Psoas muscle (tissue), 8 donors: Measurements from ENCODE around the gene C4orf17. TPM values are rescaled to one million over a fixed set of nuclear protein-coding genes. Genes with fewer than 3 reads are reported as not detected.
"Not testable (repeated sequence)": the region's sequence is repeated elsewhere in the genome, so short reads cannot be mapped to it uniquely, and the experiment has no call there.

Experiments
- ATAC-seq, 4 donors: fragments of 200-7000 bp; cut with Tn5 transposase; one replicate each; pipeline ENCODE4 v1.9.1; 2020; ENCODE audit warnings: moderate library complexity in 3 of 4, mild to moderate bottlenecking in 2 of 4
- DNase-seq, 2 donors: peaks; one replicate each; pipeline ENCODE4 v3.0.0-alpha.2; 2020
- H3K27ac ChIP-seq: fragments of 200-600 bp; one replicate; pipeline ENCODE4 v1.8.0; 2022
- H3K27me3 ChIP-seq, 3 donors: fragments of 200-600 bp in 1 of 3; one replicate each; pipeline versions ENCODE4 v1.6.1 to v1.8.0; 2013 to 2022; ENCODE audit warnings: low read length in 2 of 3, mild to moderate bottlenecking in 2 of 3, moderate library complexity in 1 of 3; ENCODE audit not compliant: insufficient read depth in 3 of 3
- H3K36me3 ChIP-seq, 2 donors: fragments of 200-600 bp in 1 of 2; one replicate each; pipeline versions ENCODE4 v1.6.1 to v1.8.0; 2013 to 2022; ENCODE audit warnings: low read depth in 1 of 2, mild to moderate bottlenecking in 1 of 2, moderate library complexity in 1 of 2; ENCODE audit not compliant: insufficient read depth in 1 of 2
- H3K4me1 ChIP-seq: fragments of 200-600 bp; one replicate; pipeline ENCODE4 v1.8.0; 2022
- H3K4me3 ChIP-seq: fragments of 200-600 bp; one replicate; pipeline ENCODE4 v1.8.0; 2022; ENCODE audit warnings: mild to moderate bottlenecking
- H3K9me3 ChIP-seq: fragments of 200-600 bp; one replicate; pipeline ENCODE4 v1.8.0; 2022
- WGBS, 3 donors: extraction: QIAGEN DNeasy Blood & Tissue Kit; methylation state at CpG; one replicate each; pipeline versions ENCODE4 v1.1.6 to v1.1.7; 2013; 5-methylcytosine and 5-hydroxymethylcytosine counted together
- intact Hi-C, 2 donors: fragments of 100-400 bp; cut with DNase I; formaldehyde crosslinking; loops; one replicate each; pipeline versions ENCODE4 v1.11.0 to v1.14.2; 2022
- polyA plus RNA-seq, 3 donors: library from polyadenylated mRNA; stranded (reverse); fragments of 200-250 nt; gene quantifications; one replicate each; pipeline ENCODE4 v1.2.3, GENCODE V29; 2013
- total RNA-seq, 4 donors: library from RNA; stranded (reverse); fragmentation: NEBNext Ultra II Directional in 2 of 4; extraction: Animal tissue kit (Norgen Biotek cat#: 25700) in 2 of 4; gene quantifications; one replicate each; pipeline versions ENCODE4 v1.2.1 to v1.2.4, GENCODE V29; 2021 to 2023
- TF ChIP-seq, protein P1 (sequence below): fragments of 200-600 bp; IDR thresholded peaks from one replicate; pipeline ENCODE4 v1.8.0; 2022; ENCODE audit warnings: antibody characterized with exemption
- donor health status: healthy with polysubstance abuse.
- donor health status: DM: no; HTN: no; CAD: no; lungs with moderate emphysema.
- donor health status: Bipolar disorder and iron deficiency.
- donor health status: healthy.
- donor health status: DM: yes; HTN: yes; CAD: no.
- donor health status: DM: no; HTN: no; CAD: no.
- donor health status: DM: no; HTN: no; CAD: no.
- donor health status: DM: yes; HTN: yes; CAD: no.

Gene C4orf17
- total and polyA plus RNA-seq, 7 donors: not detected

DNA sequence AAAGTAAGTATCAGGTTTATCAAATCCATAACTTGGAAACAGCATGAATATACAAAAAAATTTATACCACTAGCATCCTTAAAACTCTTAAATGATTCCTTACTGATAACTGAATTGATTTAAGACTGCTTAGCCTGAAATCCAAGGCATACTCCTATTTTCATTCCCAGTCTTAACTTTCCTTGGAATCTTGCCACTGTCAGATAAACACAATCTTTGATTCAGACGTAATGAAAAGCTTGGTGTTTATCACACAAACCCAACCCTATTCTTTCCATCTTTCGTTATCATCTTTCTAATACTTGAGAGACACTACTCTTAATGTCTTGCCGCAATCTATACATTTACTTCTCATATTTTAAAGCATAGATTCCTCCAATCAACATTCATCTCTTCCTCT lies 19.1 kb downstream of the C4orf17 start:
- H3K36me3 ChIP-seq: no peaks in the 10 kb centered on the region
- no peak overlapping the region for H3K27ac ChIP-seq
- DNase-seq (no peak), ATAC-seq (no peak)
- no peaks in the 10 kb centered on the region for H3K27me3 ChIP-seq
- intact Hi-C loops: no loop called here
- TF ChIP-seq, protein P1, sequence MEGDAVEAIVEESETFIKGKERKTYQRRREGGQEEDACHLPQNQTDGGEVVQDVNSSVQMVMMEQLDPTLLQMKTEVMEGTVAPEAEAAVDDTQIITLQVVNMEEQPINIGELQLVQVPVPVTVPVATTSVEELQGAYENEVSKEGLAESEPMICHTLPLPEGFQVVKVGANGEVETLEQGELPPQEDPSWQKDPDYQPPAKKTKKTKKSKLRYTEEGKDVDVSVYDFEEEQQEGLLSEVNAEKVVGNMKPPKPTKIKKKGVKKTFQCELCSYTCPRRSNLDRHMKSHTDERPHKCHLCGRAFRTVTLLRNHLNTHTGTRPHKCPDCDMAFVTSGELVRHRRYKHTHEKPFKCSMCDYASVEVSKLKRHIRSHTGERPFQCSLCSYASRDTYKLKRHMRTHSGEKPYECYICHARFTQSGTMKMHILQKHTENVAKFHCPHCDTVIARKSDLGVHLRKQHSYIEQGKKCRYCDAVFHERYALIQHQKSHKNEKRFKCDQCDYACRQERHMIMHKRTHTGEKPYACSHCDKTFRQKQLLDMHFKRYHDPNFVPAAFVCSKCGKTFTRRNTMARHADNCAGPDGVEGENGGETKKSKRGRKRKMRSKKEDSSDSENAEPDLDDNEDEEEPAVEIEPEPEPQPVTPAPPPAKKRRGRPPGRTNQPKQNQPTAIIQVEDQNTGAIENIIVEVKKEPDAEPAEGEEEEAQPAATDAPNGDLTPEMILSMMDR: no peak
- no peaks in the 10 kb centered on the region for H3K9me3 ChIP-seq
- 64 to 74% (median 72%) methylated on average over 3 of the region's 3 CpGs for WGBS, 3 donors
- no peak overlapping the region for H3K4me3 ChIP-seq
- no peaks in the 10 kb centered on the region for H3K4me1 ChIP-seq

DNA sequence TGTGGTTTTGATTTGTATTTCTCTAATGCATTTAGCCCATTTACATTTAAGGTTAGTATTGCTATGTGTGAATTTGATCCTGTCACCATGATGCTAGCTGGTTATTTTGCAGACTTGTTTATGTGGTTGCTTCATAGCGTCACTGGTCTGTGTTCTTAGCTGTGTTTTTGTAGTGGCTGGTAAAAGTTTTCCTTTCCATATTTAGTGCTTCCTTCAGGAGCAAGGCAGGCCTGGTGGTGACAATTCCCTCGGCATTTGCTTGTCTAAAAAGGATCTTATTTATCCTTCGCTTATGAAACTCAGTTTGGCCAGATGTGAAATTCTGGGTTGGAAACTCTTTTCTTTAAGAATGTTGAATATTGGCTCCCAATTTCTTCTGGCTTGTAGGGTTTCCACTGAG lies 23.9 kb downstream of the C4orf17 start:
- ATAC-seq, H3K9me3 ChIP-seq, H3K4me1 ChIP-seq, H3K27ac ChIP-seq, intact Hi-C loops, DNase-seq, H3K27me3 ChIP-seq, H3K36me3 ChIP-seq, H3K4me3 ChIP-seq: not testable (repeated sequence)
- WGBS, 3 donors: 73 to 76% (median 76%) methylated on average over 3 of the region's 3 CpGs

GRCh38 chr4:99536271-99536670 lies 25.4 kb downstream of the C4orf17 start:
- 9 to 71% (median 37%) methylated on average over 2 of the region's 2 CpGs for WGBS, 3 donors
- intact Hi-C loops: no loop called here
- no peak for ATAC-seq

GRCh38 chr4:99536848-99537247 lies 26.0 kb downstream of the C4orf17 start:
- H3K4me1 ChIP-seq: no peaks in the 10 kb centered on the region
- ATAC-seq (no peak), DNase-seq (no peak)
- 41 to 58% (median 52%) methylated on average over 2 of the region's 2 CpGs for WGBS, 3 donors
- no peak overlapping the region for H3K4me3 ChIP-seq
- H3K36me3 ChIP-seq: no peaks in the 10 kb centered on the region
- H3K9me3 ChIP-seq: no peaks in the 10 kb centered on the region
- H3K27ac ChIP-seq: no peak overlapping the region
- intact Hi-C loops: no loop called here
- no peaks in the 10 kb centered on the region for H3K27me3 ChIP-seq
- TF ChIP-seq, protein P1: no peak

More at GRCh38 chr4:99536271-99536670, 25.4 kb downstream of the C4orf17 start:
- H3K4me3 ChIP-seq: no peak overlapping the region
- H3K36me3 ChIP-seq: no peaks in the 10 kb centered on the region
- no peaks in the 10 kb centered on the region for H3K9me3 ChIP-seq
- H3K27ac ChIP-seq: no peak overlapping the region
- no peaks in the 10 kb centered on the region for H3K27me3 ChIP-seq
- no peaks in the 10 kb centered on the region for H3K4me1 ChIP-seq
- TF ChIP-seq, protein P1: no peak
- DNase-seq: no peak

- no peak for ATAC-seq
- Histone ChIP-seq H3K4me1 (no peaks in the 10 kb centered on the region), H3K4me3 (no peak overlapping the region), H3K27ac (no peak overlapping the region), H3K27me3 (no peaks in the 10 kb centered on the region), H3K36me3 (no peaks in the 10 kb centered on the region), H3K9me3 (no peaks in the 10 kb centered on the region)
- 66 to 84% (median 70%) methylated on average over 4 of the region's 4 CpGs for WGBS, 3 donors
- intact Hi-C loops: no loop called here
- no peak for DNase-seq
- TF ChIP-seq, protein P1: no peak
Observed at GRCh38 chr4:99537674-99538073, 26.9 kb downstream of the C4orf17 start.
